CD4-positive, alpha-beta T cell treated with Interferon alpha-2 for 1 hour (primary cell): Measurements from ENCODE around the gene CTIF.

Experiments used
- DNase-seq, 2 donors: peaks; one replicate each; pipeline ENCODE4 v3.0.0-alpha.2; 2020 to 2022

CTIF gene

GRCh38 chr18:48795696-48796095 is 256.9 kb downstream of the CTIF start:
- DNase-seq = no peak

GRCh38 chr18:48796491-48797205 is 257.8 kb downstream of the CTIF start:
- DNase-seq = no peak

- no peak for DNase-seq
Measured at GRCh38 chr18:48797841-48798255, 259.0 kb downstream of the CTIF start.

- no peak for DNase-seq
Measured at GRCh38 chr18:48798334-48799245, 259.8 kb downstream of the CTIF start.

- no peak for DNase-seq
Measured at GRCh38 chr18:48799724-48800315, 261.0 kb downstream of the CTIF start.

GRCh38 chr18:48800466-48800865 is 261.6 kb downstream of the CTIF start:
- no peak for DNase-seq

GRCh38 chr18:48800876-48801727 is 262.3 kb downstream of the CTIF start:
- DNase-seq = no peak

GRCh38 chr18:48801728-48802542 is 263.1 kb downstream of the CTIF start:
- DNase-seq = no peak

GRCh38 chr18:48802543-48803290 is 263.9 kb downstream of the CTIF start:
- DNase-seq = no peak

- no peak for DNase-seq
Measured at GRCh38 chr18:48803518-48803917, 264.7 kb downstream of the CTIF start.

GRCh38 chr18:48803951-48804855 is 265.4 kb downstream of the CTIF start:
- DNase-seq = no peak

GRCh38 chr18:48804856-48805610 is 266.2 kb downstream of the CTIF start:
- DNase-seq = no peak

- DNase-seq = no peak
Measured at GRCh38 chr18:48805826-48806535, 267.1 kb downstream of the CTIF start.

- DNase-seq = peak in 1 of 2 donors; percentile 67
Measured at GRCh38 chr18:48806551-48807261, 267.9 kb downstream of the CTIF start.

- DNase-seq = no peak
Measured at GRCh38 chr18:48808476-48808875, 269.6 kb downstream of the CTIF start.

GRCh38 chr18:48809365-48809764 is 270.5 kb downstream of the CTIF start:
- no peak for DNase-seq

- DNase-seq = no peak
Measured at GRCh38 chr18:48810805-48811204, 272.0 kb downstream of the CTIF start.

- DNase-seq = no peak
Measured at GRCh38 chr18:48811401-48811800, 272.6 kb downstream of the CTIF start.
